Measurements from ENCODE around the gene MOXD1.
"Not testable (repeated sequence)": the region's sequence is repeated elsewhere in the genome, so short reads cannot be mapped to it uniquely, and the experiment has no call there.

Gene MOXD1

GRCh38 chr6:132344811-132345210 lies 56.5 kb downstream of the MOXD1 start:
- no peak for DNase-seq

DNA sequence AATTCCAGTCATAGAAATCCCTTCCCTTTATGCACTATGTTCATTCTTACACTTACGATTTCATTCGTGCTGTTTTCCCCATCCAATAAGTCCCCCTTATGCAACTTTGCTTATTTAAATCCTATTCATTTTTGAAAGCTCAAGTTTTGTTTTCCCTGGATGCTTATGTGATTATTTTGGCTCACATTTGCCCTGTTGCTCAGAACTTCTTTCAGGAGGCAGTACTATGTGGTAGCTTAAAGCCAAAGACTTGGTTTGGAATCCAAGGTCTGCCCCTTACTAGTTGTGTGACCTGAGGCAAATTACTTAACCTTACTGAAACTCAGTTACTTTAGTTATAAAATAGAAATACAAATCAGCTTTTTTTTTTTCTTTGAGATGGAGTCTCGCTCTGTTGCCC lies 59.6 kb downstream of the MOXD1 start:
- no peak for DNase-seq

GRCh38 chr6:132334521-132334885 lies 66.8 kb downstream of the MOXD1 start:
- no peak for DNase-seq

GRCh38 chr6:132333639-132334520 lies 67.4 kb downstream of the MOXD1 start:
- no peak for DNase-seq

DNA sequence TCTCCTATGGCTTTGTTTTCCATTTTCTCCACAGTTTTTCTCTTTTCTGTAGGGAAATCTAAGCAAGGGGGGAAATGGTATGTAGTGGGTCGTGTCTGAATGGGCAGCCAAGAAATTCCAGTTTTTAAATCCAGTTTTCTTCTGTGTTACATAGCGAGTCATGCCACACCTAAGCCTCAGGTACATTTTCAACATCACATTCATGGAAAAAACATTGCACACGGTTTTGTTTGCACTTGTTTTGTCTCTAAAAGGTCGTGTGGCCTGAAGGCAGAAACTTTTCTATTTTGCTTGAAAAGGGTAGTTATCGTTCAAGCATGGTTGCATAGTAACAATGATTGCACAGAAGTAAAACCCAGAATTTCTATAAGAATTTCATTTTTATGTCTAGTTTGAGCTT lies 70.5 kb downstream of the MOXD1 start:
- no peak for DNase-seq

DNA sequence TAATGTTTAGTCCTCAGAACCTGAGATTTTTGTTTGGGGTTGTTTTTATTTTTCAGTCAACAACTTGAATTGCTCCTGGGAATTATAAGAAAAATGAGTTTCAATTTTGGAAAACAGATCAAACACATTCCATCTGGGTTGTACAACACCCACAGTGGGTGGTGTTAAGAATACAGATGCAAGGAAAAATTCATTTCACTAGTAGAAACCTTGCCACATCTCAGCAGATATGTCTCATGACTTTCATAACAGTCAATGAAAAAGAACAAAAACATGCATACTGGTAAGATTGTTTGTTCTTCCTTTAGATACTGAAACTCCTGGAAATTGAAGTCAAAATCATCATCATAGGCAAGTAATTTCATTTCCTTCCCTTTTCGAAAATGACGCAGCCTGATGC lies 78.9 kb downstream of the MOXD1 start:
- no peak for DNase-seq

- no peak for DNase-seq
These were observed 81.3 kb downstream of the MOXD1 start for GRCh38 chr6:132320007-132320406.

DNA sequence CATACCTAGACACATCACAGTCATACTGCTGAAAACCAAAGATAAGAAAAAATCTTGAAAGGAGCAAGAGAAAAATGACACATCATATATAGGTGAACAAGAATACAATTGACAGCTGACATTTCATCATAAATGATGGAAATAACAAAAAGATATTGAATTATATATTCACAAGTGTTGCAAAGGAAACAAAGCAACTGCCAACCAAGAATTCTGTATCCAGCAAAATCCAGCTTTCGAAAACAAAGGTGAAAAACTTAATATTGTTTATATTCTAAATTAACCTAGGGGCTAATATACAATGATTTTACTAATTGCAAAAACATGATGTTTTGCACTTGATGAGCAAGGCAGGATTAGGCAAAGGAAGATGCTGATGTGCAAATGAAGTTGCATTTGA lies 84.3 kb downstream of the MOXD1 start:
- DNase-seq = no peak

DNA sequence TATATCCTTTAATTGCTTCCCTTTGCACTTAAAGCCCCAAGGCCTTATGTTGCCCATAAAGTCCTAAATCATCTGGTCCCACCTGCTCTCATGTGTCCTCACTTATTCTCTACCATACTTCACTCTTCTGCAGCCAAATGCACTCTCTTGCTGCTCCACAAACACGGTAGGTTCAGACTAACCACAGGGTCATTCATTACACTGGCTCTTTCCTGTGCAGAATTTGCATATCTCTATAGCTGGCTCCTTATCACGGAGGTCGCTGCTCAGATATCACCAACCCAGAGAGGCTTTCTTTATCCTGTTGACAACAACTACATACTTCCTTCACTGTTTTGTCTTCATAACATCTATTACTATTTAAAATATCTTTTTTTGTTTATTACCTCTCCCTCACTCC lies 86.8 kb downstream of the MOXD1 start:
- DNase-seq = no peak

GRCh38 chr6:132310921-132311320 lies 90.4 kb downstream of the MOXD1 start:
- DNase-seq = no peak

- DNase-seq = not testable (repeated sequence)
These were observed 91.1 kb downstream of the MOXD1 start for GRCh38 chr6:132310151-132310550.

GRCh38 chr6:132304891-132305305 lies 96.4 kb downstream of the MOXD1 start:
- DNase-seq = no peak

- DNase-seq = peak; percentile 23
These were observed 100.8 kb downstream of the MOXD1 start for GRCh38 chr6:132300323-132300949.

GRCh38 chr6:132298344-132298949 lies 102.8 kb downstream of the MOXD1 start:
- peak; percentile 22 for DNase-seq

- no peak for DNase-seq
These were observed 111.5 kb downstream of the MOXD1 start for GRCh38 chr6:132289756-132290155.

GRCh38 chr6:132287101-132287500 lies 114.2 kb downstream of the MOXD1 start:
- DNase-seq = no peak

DNA sequence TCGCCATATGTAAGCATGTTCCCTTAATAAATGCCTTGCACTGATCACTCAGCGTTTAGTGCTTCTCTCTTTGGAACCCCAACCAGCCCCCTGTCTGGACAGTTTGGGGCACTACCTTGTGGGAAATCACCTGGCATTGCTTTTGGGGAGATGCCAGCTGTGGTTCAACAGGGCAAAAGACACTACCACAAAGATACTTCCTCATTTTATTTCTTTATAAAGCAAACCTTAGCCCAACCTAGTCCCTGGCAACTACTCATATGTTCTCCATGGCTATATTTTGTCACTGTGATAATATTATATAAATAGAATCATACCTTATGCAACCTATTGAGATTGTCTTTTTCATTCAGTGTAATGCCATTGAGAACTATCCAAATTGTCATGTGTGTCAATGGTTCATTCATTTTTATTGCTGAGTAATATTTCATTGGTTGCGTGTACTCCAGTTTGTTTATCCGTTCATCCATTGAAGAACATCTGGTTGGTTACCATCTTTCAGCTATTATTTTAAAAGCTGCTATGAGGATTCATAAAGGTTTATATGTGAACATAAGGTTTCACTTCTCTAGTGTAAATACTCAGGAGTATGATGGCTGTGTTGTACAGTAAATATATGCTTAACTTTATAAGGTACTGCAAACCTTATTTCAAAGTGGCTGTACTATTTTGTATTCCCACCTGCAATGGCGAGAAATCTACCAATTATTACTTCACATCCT lies 114.8 kb downstream of the MOXD1 start:
- DNase-seq = no peak

DNA sequence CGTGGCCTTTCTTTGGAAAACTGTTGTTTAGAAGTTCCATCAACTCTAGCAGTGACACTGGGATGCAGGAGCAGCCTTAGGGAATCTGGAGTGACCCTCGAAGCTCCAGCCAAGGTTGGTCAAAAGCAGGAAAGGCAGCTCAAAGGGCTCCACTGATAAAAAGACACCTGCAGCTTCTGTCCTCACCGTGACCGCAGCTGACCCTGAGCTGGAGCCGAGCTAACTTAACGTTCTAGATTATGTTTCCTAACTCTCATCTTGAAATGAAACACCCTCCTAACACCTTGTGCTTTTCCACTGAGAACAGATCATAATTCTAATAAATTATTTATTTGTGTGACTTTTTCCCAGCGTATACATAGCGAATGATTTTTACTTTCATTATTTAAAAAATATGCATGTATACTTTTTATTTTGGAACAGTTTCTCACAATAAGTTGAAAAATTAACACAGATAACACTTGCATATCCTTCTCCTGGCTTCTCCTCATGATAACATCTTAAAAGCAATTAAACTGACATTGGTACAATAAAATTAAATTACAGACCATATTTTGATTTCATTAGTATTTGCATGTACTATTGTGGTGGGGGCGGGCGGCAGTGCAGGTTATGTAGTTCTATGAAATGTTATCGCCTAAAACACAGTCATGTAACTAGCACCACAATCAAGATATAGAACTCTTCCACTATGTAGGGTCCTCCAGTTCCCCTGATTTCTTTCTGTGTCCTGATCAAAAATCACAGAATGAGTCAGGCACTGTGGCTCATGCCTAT lies 116.1 kb downstream of the MOXD1 start:
- no peak for DNase-seq

- no peak for DNase-seq
These were observed 118.6 kb downstream of the MOXD1 start for GRCh38 chr6:132282696-132283095.

DNA sequence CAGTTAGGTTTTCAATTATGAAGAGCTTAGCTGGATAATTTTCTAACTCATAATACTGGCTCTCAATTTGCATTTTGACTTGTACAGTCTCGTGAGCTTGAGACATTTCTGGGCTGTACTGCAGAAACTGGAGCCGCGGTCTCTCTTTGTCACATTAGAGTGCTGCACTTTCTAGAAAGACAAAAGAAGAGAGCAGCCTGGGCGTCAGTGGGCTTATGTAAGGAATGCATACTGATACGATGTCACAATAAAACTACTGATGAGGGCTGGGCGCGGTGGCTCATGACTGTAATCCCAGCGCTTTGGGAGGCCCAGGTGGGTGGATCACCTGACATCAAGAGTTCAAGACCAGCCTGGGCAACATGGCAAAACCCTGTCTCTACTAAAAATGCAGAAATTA lies 120.8 kb downstream of the MOXD1 start:
- no peak for DNase-seq

DNA sequence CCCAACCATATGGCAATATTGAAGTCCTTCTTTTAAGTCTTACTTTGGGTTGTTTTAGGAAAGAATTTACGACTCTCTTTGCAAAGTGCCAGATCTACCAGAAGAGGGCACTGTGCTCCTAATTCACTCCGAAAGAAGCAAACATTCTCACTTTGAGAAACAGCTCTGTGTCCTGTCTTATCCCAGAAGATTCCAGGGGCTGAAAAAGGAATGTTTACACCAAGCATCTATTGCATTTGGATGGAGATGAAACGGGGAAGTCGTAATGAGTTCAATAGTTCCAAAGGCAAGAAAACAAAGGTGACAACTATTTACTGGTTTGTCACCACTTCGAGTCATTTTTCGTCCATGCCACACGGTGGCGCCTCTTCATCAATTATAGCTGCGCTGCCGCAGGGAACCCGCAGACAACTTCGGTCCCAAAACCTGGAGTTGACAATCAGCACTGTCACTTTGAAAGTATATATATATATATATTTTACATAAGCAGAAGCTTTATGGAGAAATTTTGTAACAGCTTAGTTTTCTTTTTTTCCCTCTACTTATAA lies 121.6 kb downstream of the MOXD1 start:
- peak; percentile 67 for DNase-seq

Measured in activated gamma-delta T cell treated with Interleukin-2 at 50 U/mL for 16 hours (primary cell).